NCI-H2081 treated with DMSO at 0.1 percent for 48 hours (cell line): ENCODE measurements around the gene WRNIP1.
A peak's percentile ranks its signal among the peaks of the same experiment; 100 is the strongest.

Experiments
- DNase-seq: peaks from one replicate; lab custom pipeline; 2025; lab: John Stamatoyannopoulos, UW

WRNIP1 gene

GRCh38 chr6:2765166-2765895, at the start of gene WRNIP1:
WRNIP1 (plus strand) TSS chr6:2765393; CDS start chr6:2765623, 230 bp downstream.
- peak; percentile 94 for DNase-seq

- no peak for DNase-seq
Observed at GRCh38 chr6:2715737-2716136, 49.5 kb upstream of the WRNIP1 start.

GRCh38 chr6:2716936-2717700, 48.1 kb upstream of the WRNIP1 start:
- DNase-seq: no peak

GRCh38 chr6:2718334-2719092, 46.7 kb upstream of the WRNIP1 start:
- no peak for DNase-seq

- DNase-seq: no peak
Observed at GRCh38 chr6:2719093-2719455, 46.1 kb upstream of the WRNIP1 start.

GRCh38 chr6:2721219-2721618, 44.0 kb upstream of the WRNIP1 start:
- DNase-seq: no peak

GRCh38 chr6:2725364-2725988, 39.7 kb upstream of the WRNIP1 start:
- DNase-seq: no peak

GRCh38 chr6:2725999-2726567, 39.1 kb upstream of the WRNIP1 start:
- DNase-seq: no peak

GRCh38 chr6:2729921-2730320, 35.3 kb upstream of the WRNIP1 start:
- DNase-seq: no peak

GRCh38 chr6:2730353-2731107, 34.7 kb upstream of the WRNIP1 start:
- DNase-seq: no peak

GRCh38 chr6:2731281-2731909, 33.8 kb upstream of the WRNIP1 start:
- no peak for DNase-seq

- no peak for DNase-seq
Observed at GRCh38 chr6:2732503-2733089, 32.6 kb upstream of the WRNIP1 start.

GRCh38 chr6:2733324-2733723, 31.9 kb upstream of the WRNIP1 start:
- DNase-seq: no peak

GRCh38 chr6:2733736-2734480, 31.3 kb upstream of the WRNIP1 start:
- DNase-seq: no peak

- no peak for DNase-seq
Observed at GRCh38 chr6:2734488-2735166, 30.6 kb upstream of the WRNIP1 start.

GRCh38 chr6:2737885-2738284, 27.3 kb upstream of the WRNIP1 start:
- no peak for DNase-seq

GRCh38 chr6:2738373-2738979, 26.7 kb upstream of the WRNIP1 start:
- DNase-seq: no peak

GRCh38 chr6:2739335-2739734, 25.9 kb upstream of the WRNIP1 start:
- no peak for DNase-seq

GRCh38 chr6:2740581-2740980, 24.6 kb upstream of the WRNIP1 start:
- no peak for DNase-seq
